Right lobe of liver (tissue), 4 donors: ENCODE results near the gene UBE2O.

Source experiments
- CTCF ChIP-seq, 4 donors: fragments of 200-600 bp in 3 of 4; fragments of 450-650 bp in 1 of 4; IDR thresholded peaks; one replicate each; pipeline versions ENCODE4 v1.5.1 to v1.8.0; 2016 to 2022; ENCODE audit warnings: antibody characterized with exemption in 4 of 4, mild to moderate bottlenecking in 2 of 4
- POLR2A ChIP-seq: fragments of 450-650 bp; IDR thresholded peaks from one replicate; pipeline ENCODE4 v1.6.1; 2017; ENCODE audit warnings: antibody characterized with exemption, mild to moderate bottlenecking
- donor health status: DM: no; HTN: no; CAD: no.
- donor health status: DM: no; HTN: no; CAD: no.
- donor health status: DM: no; HTN: yes; CAD: no.

- TF ChIP-seq CTCF (IDR thresholded peaks at IDR 0.05) = no peak
- no peak for TF ChIP-seq POLR2A
Measured at GRCh38 chr17:76477576-76477975, 24.6 kb upstream of the UBE2O start.
